ENCODE data around the gene DPM3. TPM values are rescaled to one million over a fixed set of nuclear protein-coding genes. Genes with fewer than 3 reads are reported as not detected.
A peak's percentile ranks its signal among the peaks of the same experiment; 100 is the strongest.

DPM3 gene
- total and polyA plus RNA-seq, 2 of the 13 experiments (the other 11 are each of a cell fraction or from before 2014, with no cell fraction given): 23.2 to 53.4 TPM

DNA sequence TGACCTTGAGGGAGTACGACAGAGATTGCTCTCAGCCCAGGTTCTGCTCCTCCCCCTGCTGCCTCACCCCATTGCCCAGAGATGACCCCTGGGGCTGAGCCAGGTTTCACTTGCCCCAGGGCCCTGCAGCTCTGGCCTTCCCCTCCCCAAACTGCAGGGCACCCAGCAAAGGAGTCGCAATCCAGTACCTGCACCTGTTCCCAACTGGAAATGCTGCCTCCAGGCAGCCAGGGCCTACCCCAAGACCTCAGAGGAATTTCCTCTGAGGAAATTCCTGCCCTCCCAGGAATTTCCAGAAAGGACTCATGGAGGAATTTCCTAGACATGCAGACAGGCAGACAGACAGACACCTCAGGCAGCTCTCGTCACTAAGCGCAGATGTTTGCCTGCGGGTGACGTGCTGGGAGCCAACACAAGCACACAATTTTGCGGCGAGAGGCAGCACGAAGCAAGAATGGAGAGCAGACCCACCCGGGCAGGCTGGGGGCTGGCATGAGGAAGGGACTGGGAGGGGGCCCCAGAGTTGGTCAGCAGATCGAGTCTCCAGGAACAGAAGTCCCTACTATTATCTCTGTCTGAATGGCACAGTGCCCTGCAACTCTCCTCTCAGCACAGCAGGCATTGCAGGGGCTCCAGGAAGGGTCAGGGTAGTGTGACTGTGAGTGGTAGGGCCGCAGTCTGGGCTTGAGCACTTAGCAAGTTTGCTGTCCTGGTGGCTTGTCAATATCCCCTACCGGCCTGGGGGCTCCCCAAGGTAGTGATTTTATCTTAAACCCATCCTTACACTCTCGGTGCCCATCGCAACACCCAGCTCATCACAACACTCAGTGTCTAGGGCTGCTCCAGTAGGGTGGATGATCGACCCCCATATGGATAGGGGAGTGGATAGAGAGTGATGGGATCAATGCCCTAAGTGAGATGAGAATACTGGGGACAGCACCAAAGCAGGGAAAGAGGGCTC lies 15.5 kb downstream of the DPM3 start (continued):
- TF ChIP-seq MTA1 (CRISPR knock-in tag; IDR thresholded peaks at IDR 0.05; ENCODE audit: borderline replicate concordance) (0 out of 2 replicates have a peak, but pooled peaks have one; percentile 40), SRY (CRISPR knock-in tag; IDR thresholded peaks at IDR 0.05) (no peak), SMARCE1 (IDR thresholded peaks at IDR 0.05; ENCODE audit: borderline replicate concordance) (no peak), ZNF563 (CRISPR knock-in tag; IDR thresholded peaks at IDR 0.05) (no peak), ZNF292 (CRISPR knock-in tag; IDR thresholded peaks at IDR 0.05; ENCODE audit: borderline replicate concordance, low read depth) (peak; percentile 52; the same call in 1 of the 2 replicates), KAT2B (IDR thresholded peaks at IDR 0.05; ENCODE audit: borderline replicate concordance, low read depth, low read length) (no peak), PAF1 (CRISPR knock-in tag; IDR thresholded peaks at IDR 0.05) (no peak), ZNF792 (CRISPR knock-in tag; IDR thresholded peaks at IDR 0.05) (no peak), NFKBIZ (CRISPR knock-in tag; IDR thresholded peaks at IDR 0.05) (no peak)
- TF ChIP-seq, protein P1, sequence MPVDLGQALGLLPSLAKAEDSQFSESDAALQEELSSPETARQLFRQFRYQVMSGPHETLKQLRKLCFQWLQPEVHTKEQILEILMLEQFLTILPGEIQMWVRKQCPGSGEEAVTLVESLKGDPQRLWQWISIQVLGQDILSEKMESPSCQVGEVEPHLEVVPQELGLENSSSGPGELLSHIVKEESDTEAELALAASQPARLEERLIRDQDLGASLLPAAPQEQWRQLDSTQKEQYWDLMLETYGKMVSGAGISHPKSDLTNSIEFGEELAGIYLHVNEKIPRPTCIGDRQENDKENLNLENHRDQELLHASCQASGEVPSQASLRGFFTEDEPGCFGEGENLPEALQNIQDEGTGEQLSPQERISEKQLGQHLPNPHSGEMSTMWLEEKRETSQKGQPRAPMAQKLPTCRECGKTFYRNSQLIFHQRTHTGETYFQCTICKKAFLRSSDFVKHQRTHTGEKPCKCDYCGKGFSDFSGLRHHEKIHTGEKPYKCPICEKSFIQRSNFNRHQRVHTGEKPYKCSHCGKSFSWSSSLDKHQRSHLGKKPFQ (CRISPR knock-in tag; IDR thresholded peaks at IDR 0.05; ENCODE audit: insufficient replicate concordance): no peak
- TF ChIP-seq, protein P2, sequence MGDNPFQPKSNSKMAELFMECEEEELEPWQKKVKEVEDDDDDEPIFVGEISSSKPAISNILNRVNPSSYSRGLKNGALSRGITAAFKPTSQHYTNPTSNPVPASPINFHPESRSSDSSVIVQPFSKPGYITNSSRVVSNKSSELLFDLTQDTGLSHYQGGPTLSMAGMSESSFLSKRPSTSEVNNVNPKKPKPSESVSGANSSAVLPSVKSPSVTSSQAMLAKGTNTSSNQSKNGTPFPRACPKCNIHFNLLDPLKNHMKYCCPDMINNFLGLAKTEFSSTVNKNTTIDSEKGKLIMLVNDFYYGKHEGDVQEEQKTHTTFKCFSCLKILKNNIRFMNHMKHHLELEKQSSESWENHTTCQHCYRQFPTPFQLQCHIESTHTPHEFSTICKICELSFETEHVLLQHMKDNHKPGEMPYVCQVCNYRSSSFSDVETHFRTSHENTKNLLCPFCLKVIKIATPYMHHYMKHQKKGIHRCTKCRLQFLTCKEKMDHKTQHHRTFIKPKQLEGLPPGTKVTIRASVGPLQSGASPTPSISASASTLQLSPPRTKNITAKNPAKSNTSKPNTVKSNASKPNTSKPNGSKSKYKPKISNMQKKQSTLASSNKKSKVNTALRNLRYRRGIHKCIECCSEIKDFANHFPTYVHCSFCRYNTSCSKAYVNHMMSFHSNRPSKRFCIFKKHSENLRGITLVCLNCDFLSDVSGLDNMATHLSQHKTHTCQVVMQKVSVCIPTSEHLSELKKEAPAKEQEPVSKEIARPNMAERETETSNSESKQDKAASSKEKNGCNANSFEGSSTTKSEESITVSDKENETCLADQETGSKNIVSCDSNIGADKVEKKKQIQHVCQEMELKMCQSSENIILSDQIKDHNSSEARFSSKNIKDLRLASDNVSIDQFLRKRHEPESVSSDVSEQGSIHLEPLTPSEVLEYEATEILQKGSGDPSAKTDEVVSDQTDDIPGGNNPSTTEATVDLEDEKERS (CRISPR knock-in tag; IDR thresholded peaks at IDR 0.05): no peak
- TF ChIP-seq, protein P3, sequence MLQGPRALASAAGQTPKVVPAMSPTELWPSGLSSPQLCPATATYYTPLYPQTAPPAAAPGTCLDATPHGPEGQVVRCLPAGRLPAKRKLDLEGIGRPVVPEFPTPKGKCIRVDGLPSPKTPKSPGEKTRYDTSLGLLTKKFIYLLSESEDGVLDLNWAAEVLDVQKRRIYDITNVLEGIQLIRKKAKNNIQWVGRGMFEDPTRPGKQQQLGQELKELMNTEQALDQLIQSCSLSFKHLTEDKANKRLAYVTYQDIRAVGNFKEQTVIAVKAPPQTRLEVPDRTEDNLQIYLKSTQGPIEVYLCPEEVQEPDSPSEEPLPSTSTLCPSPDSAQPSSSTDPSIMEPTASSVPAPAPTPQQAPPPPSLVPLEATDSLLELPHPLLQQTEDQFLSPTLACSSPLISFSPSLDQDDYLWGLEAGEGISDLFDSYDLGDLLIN (CRISPR knock-in tag; IDR thresholded peaks at IDR 0.05; ENCODE audit: borderline replicate concordance): no peak
- TF ChIP-seq, protein P4, sequence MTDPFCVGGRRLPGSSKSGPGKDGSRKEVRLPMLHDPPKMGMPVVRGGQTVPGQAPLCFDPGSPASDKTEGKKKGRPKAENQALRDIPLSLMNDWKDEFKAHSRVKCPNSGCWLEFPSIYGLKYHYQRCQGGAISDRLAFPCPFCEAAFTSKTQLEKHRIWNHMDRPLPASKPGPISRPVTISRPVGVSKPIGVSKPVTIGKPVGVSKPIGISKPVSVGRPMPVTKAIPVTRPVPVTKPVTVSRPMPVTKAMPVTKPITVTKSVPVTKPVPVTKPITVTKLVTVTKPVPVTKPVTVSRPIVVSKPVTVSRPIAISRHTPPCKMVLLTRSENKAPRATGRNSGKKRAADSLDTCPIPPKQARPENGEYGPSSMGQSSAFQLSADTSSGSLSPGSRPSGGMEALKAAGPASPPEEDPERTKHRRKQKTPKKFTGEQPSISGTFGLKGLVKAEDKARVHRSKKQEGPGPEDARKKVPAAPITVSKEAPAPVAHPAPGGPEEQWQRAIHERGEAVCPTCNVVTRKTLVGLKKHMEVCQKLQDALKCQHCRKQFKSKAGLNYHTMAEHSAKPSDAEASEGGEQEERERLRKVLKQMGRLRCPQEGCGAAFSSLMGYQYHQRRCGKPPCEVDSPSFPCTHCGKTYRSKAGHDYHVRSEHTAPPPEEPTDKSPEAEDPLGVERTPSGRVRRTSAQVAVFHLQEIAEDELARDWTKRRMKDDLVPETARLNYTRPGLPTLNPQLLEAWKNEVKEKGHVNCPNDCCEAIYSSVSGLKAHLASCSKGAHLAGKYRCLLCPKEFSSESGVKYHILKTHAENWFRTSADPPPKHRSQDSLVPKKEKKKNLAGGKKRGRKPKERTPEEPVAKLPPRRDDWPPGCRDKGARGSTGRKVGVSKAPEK (CRISPR knock-in tag; IDR thresholded peaks at IDR 0.05; ENCODE audit: borderline replicate concordance): peak; percentile 50; the same call in 1 of the 2 replicates
